OCI-M2 (cell line): ENCODE data around the gene ACTC1.
"Not testable (repeated sequence)": the region's sequence is repeated elsewhere in the genome, so short reads cannot be mapped to it uniquely, and the experiment has no call there.

Experiments
- DNase-seq: peaks from one replicate; lab custom pipeline; 2025; ENCODE audit not compliant: unreplicated experiment; lab: John Stamatoyannopoulos, UW

Gene ACTC1

GRCh38 chr15:34795267-34796081 lies at the start of gene ACTC1:
Gene ACTC1 (minus strand): TSS chr15:34795549. CDS start chr15:34794808, 741 bp downstream.
- no peak for DNase-seq

GRCh38 chr15:34841262-34841725 lies 45.9 kb upstream of the ACTC1 start:
- DNase-seq: no peak

GRCh38 chr15:34838282-34838681 lies 42.9 kb upstream of the ACTC1 start:
- DNase-seq: no peak

- no peak for DNase-seq
These were observed 42.1 kb upstream of the ACTC1 start for GRCh38 chr15:34837246-34838016.

- DNase-seq: no peak
These were observed 33.0 kb upstream of the ACTC1 start for GRCh38 chr15:34828145-34828911.

- DNase-seq: no peak
These were observed 26.5 kb upstream of the ACTC1 start for GRCh38 chr15:34821831-34822230.

- DNase-seq: no peak
These were observed 24.8 kb upstream of the ACTC1 start for GRCh38 chr15:34820110-34820509.

GRCh38 chr15:34818526-34818925 lies 23.2 kb upstream of the ACTC1 start:
- DNase-seq: no peak

- no peak for DNase-seq
These were observed 20.5 kb upstream of the ACTC1 start for GRCh38 chr15:34815836-34816235.

- no peak for DNase-seq
These were observed 18.3 kb upstream of the ACTC1 start for GRCh38 chr15:34813446-34814190.

- not testable (repeated sequence) for DNase-seq
These were observed 17.6 kb upstream of the ACTC1 start for GRCh38 chr15:34812868-34813365.

GRCh38 chr15:34812369-34812768 lies 17.0 kb upstream of the ACTC1 start:
- no peak for DNase-seq

GRCh38 chr15:34810443-34811129 lies 15.2 kb upstream of the ACTC1 start:
- no peak for DNase-seq

GRCh38 chr15:34809186-34809585 lies 13.8 kb upstream of the ACTC1 start:
- no peak for DNase-seq

GRCh38 chr15:34808016-34808415 lies 12.7 kb upstream of the ACTC1 start:
- DNase-seq: no peak

GRCh38 chr15:34807241-34807640 lies 11.9 kb upstream of the ACTC1 start:
- not testable (repeated sequence) for DNase-seq

GRCh38 chr15:34804776-34805175 lies 9.4 kb upstream of the ACTC1 start:
- no peak for DNase-seq

- no peak for DNase-seq
These were observed 8.8 kb upstream of the ACTC1 start for GRCh38 chr15:34804113-34804512.

GRCh38 chr15:34802803-34803750 lies 7.7 kb upstream of the ACTC1 start:
- DNase-seq: no peak
